Measurements from ENCODE around the gene ARHGAP15.
A peak's percentile ranks its signal among the peaks of the same experiment; 100 is the strongest.
"Not testable (repeated sequence)": the region's sequence is repeated elsewhere in the genome, so short reads cannot be mapped to it uniquely, and the experiment has no call there.

The ARHGAP15 gene

DNA sequence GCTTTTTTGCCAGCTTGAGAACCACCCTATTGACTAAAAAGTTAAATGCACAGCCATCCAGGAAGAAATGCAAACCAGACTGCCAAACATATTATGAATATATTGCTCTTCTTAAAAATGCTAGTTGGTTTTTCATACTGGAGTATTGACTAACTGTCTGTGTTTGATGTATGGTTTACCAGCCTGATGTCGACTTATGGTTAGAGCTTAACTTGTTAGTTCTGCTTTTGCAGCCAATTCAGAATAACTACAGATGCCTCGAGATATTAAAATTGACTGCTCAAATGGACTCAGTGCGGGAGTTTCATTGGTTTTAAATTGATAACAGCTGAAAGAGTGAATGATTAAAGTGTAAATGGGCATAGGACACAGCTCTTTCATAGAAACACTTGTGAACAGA lies 369.8 kb downstream of the ARHGAP15 start:
- DNase-seq: no peak

DNA sequence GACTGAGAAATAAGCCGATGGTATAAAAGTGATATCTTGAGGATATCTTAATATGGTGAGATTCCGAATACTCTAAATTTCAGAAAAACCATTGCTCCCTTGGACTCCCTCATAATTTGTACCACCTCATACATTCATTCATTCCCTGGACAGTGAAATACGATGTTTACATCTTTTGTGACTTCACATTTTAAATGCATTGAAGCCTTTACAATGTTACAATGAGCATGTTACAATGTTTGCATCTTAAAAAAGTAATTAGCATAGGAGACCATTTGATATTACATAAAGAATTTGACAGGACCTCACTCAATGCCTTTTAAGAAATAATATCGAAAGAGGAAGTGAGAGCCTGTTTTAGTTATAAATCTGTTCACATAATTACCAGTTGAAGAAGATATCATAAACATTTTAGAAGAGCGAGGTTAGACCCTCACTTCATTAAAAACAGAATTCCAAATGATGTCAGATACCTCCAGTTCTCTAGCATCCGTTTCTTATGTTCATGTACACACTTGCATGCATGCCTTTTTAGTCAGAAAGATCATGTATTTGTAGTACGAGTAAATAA lies 372.0 kb downstream of the ARHGAP15 start:
- no peak for DNase-seq

DNA sequence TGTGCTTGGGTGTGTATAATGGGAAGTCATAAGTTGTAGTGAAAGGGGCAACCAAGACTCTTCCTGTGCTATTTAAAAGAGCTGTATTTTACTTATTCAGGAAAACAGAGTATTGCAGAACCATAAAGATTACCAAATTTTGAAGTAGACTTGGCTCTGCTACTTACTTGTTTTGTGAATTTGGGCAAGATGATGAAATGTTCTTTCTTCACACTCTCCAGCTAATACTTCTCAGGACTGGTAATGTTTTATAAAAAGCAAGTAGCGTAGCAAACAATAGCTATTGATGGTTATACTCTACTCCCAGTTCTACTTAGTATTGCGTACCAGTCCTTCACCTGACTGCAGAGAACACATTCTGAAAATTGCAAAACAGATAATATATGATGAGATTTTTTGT lies 374.1 kb downstream of the ARHGAP15 start:
- DNase-seq: no peak

DNA sequence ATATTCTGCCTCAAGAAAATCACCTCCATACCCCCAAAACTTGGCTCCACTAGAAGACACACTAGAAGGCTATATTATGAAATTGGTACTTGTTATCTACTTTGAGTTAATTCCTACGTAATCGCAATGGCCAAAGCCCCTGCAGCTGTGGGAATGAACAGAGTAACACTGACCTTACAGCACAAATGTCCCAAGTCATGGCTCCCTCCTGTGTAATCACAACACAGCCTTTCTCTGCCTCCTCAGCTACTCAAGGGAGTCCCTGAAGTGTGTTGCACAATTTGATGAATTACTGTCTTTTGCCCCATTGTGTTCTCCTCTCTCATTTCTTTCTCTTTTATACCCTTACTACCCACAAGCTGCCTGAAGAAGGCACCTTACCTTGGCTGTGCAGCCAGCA lies 375.2 kb downstream of the ARHGAP15 start:
- DNase-seq: no peak

DNA sequence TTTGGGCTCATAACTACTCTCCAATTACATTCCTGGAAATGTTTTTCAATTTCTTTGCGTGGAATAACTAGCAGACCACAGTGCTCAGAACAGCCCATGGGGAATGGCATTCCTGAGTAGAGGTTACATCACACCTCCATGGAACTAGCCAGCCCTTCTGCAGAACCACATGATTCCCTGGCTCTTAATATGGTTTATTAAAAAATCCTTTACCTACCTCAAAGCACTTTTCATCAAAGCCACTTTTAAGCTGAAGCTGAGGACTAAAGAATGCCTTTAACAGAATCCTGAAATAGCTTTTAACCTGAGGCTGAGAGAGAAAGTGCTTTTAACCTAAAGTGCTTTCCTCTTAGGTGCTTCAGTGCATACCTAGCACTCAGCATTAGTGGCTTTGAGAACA lies 376.3 kb downstream of the ARHGAP15 start:
- no peak for DNase-seq

DNA sequence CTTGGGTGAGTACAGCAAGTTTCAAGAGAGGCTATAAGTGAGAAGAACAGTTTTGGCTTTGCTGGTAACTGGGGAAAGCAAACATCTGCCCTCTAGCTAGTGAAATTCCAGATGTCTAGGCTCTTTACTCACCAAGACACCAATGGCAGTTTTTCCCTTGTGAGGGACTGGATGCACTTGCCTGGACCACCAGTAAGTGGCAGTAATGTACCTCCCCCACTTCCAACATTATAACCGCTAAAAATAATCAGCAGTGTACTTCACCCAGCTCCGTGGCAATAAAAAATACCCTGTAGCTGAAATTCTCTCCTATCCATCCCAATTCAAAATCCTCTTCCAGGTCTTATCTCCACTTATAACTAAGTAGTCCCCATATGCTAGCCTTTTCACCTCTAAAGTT lies 383.9 kb downstream of the ARHGAP15 start:
- peak; percentile 10 for DNase-seq

DNA sequence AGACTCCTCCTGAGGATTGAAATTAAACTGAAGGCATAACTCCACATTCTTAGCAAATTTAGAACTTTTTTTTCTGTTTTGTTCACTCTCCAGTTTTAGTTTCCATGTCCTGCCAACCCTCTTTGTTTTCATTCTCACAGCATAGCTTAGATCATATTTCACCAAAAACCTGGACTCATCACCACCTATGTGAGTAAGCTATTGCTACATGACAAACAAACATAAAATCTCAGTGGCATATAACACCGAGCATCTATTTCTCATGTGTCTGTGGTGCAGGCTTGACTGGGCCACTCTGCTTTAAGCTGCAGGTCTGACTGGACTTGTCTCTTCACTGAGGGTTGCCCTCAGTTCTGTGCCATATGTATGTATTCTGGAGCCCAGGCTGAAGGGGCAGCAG lies 385.2 kb downstream of the ARHGAP15 start:
- DNase-seq: no peak

DNA sequence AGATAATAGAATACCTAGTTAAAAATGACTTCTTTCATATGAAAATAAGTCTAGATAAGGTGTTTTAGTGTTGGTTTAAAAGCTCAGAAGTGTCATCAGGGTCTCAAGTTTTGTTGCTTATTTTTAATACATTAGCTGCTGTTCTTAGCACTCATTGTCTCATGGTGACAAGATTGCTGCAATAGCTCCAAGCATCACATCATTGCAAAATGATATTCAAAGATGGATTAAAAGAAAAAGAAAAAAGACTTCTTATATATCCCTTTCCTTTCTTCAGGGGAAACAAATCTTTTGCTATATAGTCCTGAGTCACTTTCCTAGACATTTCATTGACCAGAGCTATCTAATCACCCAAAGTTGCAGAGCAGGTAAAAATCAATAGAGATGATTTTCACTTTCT lies 386.1 kb downstream of the ARHGAP15 start:
- DNase-seq: no peak

DNA sequence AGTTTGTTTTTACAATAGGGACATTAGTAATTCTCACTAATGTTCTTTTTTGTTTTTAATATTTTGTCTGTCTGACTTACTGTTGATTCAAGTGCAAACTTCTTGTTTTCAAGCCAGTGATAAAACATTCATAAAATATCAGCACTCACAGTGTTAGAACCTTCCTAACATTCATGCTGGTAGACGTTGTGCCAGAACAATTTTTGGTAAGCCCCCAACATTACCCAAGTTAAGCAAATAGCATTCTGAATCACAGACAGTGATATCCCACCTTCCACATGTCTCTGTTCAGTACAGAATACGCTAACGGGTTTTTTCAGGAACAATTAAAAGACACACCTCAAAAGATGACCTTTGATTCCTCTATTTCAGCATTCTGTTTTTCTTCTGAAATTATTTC lies 390.3 kb downstream of the ARHGAP15 start:
- no peak for DNase-seq

DNA sequence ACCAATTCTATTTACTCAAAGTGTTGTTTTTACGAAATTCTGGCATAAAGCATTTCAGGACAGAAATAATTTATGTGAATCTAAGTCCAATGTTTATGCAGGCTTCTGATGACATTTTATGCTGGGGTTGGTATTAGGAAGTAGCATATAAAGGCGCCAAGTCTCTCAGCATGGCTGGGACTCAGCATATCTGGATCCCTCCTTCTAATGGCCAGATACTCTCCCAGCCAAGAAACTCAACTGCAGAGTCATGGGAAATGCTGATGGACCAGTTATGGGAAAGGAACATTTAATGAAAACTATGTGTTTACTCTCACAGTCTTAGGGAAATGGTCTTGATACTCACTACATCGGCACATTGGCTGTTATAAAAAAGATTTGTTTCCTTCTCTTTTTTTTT lies 392.2 kb downstream of the ARHGAP15 start:
- no peak for DNase-seq

DNA sequence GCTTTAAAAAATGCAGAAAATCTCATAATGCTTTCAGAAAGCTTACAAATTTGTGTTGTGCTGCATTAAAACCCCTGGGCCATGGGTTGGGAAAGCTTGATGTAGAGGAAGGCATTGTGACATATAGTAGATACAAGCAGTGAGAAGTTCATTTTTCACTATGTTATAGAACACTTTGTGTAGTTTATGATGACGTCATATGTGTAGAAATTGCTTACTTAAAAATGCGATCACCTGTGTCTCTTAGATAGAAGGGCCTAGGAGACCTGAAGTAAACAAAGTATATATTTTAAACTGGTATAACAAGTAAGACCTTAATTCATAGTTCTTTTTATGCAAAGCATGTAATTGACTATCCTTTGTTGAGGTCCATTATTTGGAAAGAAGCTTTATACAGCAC lies 393.5 kb downstream of the ARHGAP15 start:
- DNase-seq: no peak

DNA sequence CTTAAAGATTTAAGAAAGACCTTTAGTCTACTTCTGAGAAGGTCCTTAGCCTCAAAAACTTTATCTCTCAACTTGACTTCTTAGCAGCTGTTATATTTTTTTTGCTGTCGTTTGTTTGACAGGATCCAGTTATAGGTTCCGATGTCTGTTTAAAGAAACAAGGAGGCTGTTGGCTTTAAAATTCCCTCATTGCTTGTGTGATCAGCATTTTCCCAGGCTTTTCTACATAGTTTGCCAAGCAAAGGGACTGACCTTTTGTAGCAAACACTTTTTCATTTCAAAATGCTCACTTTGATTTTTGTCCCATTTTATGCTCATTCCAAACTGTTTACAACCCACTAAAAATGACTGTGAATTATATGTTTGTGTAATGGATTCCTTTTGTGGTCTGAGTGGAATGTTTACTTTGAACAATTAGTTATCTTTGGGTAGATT lies 394.9 kb downstream of the ARHGAP15 start:
- no peak for DNase-seq

DNA sequence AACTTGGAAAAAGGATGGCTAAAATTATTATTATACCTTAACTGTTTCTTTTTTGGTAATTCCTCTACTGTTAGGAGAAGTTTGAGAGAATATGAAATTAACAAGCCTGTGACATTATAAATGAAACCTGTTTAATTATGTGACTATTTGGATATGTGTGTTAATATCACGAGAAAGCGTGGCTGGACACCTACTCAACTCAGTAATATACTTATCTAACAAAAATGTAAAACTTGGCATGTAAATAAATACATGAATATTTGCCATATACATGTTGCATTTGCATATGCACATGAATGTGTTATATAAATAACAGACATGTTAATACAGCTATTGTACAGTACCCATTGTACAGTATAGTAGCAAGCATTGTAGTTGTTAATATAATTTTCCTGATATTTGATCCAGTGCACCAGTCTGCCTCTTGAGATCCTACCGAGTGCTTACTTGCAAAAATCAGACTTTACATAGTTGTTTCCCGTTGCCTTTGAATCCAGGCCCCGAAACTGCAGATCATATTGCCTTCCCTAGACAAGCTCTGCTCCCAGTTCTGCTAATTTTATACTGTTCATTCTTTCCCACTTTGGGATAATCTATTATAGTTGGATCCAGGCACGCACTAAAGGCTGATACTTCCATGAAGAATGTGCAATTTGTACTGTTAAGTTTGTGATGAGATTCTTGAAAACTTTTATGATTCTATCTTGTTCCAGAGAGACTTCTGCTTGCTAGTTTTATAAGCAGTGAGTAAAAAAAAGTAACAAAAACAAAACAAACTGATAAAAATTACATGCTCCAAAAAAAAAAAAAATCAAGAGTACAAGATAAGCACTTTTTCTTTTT lies 395.6 kb downstream of the ARHGAP15 start:
- no peak for DNase-seq

DNA sequence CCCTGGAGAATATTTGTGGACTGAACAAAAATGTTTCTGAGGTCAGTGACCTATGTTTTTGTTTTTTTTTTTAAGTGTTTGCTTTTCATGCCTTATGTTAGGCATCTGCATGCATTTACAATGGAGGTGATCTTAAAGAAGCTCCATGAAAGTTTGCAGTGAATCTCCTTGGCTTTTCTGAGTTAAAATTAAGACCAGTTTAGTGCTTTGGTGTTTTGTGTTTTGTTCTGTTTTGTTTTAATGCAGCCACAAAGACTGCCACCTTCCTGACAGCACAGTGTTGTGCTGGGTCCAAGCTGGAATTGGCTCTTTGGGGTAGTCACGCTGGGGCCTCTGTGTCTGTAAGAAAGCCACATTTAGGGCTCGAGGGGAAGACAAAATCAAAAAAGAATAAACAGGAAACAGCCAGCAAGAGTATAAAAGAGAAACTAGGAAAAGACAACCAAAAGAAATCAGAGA lies 396.2 kb downstream of the ARHGAP15 start:
- no peak for DNase-seq

DNA sequence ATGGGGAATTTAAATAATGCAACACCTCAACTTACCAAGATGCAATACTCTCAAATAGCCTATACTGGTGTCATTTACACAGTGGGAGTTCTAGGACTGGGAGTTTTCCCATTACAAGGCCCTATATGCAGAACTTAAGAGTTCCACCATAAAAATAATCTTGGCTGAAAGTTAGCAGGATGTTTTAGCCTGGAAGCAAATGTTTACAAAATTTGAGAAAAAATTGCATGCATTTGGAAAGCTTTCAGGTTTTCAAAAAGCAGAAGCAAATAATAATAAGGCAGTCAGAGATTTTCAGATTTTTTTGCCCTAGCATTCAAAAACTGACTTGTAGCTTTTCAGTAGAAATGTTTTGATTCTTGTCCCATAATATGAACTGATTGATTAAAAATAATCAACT lies 397.3 kb downstream of the ARHGAP15 start:
- DNase-seq: no peak

DNA sequence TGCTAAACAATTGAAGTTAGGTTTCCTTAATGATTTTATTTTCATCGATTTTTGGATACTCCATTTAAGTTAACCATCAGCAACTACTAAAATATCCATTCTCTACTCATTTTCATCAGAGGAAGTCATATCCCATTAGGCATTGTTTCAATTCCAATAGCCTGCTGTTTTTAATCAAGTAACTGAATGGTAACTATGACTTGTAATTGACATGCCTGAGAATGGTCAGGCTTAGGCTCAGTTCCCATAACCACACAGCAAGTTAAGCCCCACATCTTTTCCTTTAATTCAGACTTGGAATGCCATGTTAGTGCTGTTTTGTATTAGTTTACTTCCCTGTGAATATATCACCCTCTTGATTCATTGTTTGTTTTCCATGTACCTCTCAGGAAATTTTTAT lies 398.8 kb downstream of the ARHGAP15 start:
- no peak for DNase-seq

DNA sequence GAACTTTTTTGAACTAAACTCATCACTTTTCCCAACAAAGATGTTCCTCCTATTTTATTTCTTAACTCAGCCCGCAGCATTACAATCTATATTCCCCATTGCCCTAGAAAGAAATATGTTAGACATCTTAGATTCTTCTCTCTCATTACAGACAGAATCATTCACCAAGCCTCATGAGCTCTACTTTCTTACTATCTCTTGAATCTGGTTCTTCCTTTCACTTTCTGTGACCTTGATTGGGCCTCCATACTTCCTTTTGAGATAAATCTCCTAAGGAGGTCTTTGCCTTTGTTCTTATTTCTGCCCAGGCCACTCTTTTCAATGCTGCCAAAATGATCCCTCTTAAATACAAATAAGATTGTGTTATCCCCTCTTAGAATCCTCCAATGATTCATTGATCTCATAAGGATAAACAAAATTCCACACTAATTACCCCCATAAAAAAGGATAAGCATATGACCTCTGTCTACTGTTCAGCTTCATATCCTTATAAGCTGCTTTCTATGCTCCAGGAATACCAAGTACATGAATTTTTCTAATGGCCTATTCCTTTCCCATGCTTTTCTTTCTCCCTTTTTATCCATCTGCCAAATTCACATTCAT lies 400.0 kb downstream of the ARHGAP15 start:
- no peak for DNase-seq

DNA sequence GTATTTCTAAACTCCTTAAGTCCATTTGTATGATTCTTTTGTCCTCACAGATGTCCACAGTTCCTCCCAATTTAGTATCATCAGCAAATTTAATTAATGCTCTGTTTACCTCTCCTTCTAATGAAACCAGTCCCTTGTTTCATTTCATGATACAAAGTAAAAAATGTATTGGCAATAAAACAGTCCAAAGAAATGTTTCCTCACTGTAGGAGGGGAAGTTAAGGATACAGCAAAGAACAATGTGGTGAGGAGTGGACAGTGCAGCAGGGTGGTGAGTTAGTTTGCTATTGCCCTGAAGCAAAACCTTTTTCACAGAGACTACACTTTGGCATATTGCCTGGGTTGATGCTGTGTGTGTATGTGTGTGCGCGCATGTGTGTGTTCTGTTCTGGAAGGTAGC lies 401.5 kb downstream of the ARHGAP15 start:
- DNase-seq: no peak

DNA sequence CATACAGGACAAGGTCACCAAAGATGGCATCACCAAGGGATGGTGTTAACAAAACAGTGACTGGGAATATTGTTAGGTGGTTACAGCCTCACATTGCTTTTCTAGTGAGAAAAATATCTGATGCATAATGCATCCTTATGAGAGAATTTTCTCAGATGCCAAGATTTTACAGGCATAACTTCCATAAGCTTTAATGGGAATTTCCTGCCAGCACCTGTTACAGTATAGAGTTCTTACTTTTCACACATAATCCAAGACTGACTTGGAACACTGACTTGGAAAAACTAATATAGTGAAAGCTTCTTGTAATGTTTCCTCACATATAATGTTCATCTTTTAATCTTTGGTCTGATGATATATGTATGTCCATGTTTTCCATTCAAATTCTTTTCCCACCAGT lies 402.8 kb downstream of the ARHGAP15 start:
- DNase-seq: no peak

DNA sequence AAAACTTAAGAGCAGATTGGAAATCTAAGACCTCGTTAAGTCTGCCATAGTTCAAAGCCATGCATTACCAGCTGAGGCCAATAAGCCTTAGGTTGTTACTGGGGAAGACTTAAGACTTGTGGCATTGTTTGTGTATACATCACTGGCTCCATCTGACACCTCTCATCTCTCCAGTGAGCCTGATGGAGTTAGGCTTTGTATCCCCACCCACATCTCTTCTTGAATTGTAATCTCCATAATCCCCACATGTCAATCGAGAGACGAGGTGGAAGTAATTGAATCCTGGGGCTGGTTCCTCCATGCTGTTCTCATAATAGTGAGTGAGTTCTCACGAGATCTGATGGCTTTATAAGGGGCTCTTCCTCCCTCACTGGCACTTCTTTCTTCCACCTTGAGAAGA lies 404.6 kb downstream of the ARHGAP15 start:
- no peak for DNase-seq

DNA sequence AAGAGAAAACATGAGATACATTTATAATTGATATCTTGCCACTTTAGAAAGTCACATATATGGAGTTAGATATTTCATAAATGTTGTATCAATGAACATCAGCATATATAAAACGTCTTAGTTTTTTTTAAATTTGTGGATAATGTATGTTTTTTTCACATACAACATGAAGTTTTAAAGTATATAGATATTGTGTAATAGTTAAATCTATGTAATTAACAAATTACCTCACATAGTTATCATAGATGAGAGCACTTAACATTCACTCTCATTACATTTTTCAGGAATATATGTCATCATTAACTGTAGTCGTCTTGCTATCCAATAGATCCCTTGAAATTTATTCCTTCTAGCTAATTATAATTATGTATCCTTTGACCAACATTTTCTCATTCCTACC lies 406.6 kb downstream of the ARHGAP15 start:
- no peak for DNase-seq

DNA sequence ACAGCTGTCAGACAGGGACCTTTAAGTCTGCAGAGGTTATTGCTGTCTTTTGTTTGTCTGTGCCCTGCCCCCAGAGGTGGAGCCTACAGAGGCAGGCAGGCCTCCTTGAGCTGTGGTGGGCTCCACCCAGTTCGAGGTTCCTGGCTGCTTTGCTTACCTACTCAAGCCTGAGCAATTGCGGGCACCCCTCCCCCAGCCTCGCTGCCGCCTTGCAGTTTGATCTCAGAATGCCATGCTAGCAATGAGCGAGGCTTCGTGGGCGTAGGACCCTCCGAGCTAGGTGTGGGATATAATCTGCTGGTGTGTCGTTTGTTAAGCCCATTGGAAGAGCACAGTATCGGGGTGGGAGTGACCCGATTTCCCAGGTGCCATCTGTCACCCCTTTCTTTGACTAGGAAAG lies 412.7 kb downstream of the ARHGAP15 start:
- not testable (repeated sequence) for DNase-seq

DNA sequence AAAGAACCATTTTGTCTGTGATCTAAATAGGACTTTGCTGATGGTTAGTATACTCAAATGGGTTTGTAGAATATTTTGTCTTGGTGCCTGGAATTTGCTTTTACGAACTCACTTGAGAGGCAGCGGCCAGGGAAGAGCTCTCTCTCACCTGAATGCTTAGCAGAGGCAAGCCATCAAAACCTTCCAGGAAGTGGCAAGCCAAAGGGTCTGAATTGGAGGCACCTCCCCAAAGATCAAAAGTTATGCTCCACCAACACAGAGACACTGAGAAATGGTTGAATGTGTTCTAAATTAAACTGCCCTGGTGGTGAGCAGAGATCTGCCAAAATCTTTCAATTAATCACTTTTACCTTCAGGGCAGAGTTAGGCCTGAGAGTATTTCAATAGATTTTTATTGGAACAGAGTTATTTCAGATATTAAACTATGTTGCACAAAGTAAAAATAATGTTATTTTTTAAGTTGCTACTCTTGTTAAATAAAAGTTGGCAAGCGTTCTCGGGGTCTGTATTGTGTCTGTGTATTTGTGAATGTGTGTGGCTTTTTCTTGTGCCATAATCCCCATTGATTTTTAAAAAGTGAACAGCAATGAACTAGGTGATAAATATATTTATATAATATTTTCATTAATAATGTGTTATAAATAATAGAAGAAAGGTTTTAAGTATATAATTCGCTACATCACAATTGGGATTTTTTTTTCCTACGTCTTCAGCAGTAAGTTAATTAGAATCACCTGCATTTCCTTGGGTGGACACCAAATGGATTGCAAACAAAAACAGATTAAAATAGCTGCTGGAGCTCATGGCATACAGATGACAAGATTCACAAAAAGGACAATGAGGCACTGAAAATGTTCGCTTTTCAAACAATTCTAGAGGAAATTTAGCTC lies 416.1 kb downstream of the ARHGAP15 start:
- peak; percentile 21 for DNase-seq

Measured in CD4-positive, alpha-beta T cell treated with Interleukin-10 for 1 hour (primary cell).